Stimulated activated CD4-positive, alpha-beta T cell treated with anti-CD3 and anti-CD28 coated beads, Interleukin-1b, Interleukin-23, amount 100 ng/mL, for 4 hours (primary cell): Measurements from ENCODE around the gene FAM124A.

Experiments
- DNase-seq, 2 donors: peaks; one replicate each; pipeline ENCODE4 v3.0.0-alpha.2; 2020; ENCODE audit warnings: low read depth in 2 of 2

Gene FAM124A

DNA sequence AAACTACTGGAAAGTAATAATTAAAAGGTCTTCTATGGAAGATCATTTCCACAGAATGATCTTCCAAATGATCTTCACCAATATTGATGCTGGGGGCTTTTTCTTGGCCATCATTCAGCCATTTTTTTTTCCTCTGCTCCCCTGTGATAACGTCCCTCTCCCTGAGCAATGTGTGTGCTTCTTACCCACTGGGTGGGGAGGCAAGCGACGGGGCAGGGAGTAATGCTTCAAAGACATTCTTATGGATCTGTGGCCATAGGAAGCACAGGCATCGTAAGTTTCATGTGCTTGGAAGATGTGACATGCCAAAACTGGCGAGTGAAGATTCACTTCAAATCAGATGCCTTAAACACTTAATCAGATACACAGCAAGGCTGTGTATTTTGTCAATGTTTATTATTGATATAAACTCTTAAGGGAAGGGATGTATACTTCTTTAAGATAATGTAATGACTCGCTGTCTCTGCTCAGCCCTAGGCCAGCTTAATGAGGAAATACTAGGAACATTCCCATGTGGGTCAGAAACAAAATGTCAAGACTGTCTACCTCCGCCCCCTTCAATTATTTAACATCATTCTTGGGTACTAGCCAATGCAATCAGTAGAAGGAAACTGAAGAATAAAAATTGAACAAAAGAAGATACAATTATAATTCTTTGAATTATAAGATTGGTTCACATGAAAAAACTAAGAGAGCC is 83.2 kb downstream of the FAM124A start:
- no peak for DNase-seq

DNA sequence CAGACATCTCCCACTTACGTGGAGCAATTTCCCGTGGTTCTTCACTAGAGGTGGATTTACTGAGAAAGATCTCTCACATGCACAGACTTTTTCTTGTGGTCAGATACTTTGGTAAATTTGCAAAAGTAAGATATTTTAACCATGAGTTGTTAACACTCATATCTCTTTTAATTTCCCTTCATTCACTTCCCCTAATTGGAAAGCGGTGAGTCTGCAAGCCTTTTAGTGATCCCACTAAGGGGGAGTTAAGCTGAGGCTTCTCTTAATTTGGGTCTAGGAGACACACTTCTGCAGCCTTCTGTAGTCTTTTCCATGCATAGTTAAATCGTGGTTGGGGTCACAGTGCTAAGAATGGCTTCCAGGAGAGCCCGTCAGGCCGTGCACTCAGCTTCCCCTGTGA is 86.6 kb downstream of the FAM124A start:
- DNase-seq: no peak

DNA sequence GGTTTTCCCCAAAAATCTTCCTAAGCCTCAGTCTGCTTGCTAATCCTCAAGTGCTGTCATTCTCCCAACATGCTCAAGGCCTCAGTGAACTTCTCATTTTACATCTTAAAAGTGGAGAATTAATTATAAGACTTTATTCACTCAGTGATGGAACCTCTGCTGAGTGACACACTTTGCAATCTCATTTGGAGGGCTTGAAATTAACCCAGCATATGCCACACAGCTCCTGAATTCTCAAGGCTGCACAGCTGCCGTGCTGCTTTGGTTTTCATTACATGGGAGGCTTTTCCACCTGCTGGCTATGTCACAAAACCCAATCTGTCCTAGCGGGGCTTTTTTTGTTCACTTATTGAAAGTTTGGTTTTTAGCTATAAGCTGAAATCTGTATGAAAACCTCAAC is 89.0 kb downstream of the FAM124A start:
- DNase-seq: no peak

DNA sequence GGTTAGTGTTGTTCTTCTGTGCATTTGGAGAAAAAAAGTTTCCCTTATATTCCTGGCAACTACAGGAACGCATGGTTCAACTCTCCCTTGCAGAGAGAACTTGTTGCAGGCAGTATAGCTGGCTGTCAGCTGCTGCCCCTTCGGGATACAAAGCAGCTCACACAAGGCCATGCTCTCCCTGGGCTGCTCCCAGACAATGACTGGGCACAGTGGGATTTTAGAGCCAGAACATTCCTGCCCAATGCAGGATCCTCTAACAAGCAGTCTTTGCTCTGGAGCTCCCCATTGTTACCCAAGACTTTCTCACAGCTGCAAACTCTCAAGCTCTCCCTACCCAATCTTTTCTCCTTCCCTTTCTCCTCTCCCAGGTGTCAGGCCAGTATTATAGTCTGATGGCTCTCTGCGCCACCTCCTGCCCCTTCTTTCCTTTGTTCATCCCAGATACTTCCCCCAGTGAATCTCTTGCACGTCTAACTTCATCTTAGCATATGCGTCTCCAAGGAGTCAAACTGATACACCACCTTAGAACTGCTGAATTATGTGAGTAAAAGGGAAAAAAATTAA is 89.8 kb downstream of the FAM124A start:
- DNase-seq: no peak

- no peak for DNase-seq
These were observed 91.4 kb downstream of the FAM124A start for GRCh38 chr13:51313619-51314018.

DNA sequence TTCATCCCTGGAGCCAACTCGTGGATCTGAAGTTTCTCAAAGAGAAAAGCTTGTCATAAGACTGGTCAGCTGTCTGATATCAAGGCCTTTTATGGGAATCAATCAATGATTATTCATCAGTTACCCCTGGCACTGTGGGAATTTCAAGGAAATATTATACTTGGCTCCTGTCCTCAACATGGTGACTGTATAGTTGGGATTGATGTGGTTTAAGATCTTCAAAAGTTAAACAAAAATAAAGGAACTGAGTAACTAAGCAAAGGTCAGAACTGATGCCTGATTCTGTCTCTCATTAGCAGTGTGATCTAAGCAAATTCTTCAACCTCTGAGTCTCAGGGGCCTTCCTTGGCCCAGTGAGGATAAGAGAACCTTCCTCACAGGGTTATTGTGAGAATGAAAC is 95.1 kb downstream of the FAM124A start:
- DNase-seq: no peak

DNA sequence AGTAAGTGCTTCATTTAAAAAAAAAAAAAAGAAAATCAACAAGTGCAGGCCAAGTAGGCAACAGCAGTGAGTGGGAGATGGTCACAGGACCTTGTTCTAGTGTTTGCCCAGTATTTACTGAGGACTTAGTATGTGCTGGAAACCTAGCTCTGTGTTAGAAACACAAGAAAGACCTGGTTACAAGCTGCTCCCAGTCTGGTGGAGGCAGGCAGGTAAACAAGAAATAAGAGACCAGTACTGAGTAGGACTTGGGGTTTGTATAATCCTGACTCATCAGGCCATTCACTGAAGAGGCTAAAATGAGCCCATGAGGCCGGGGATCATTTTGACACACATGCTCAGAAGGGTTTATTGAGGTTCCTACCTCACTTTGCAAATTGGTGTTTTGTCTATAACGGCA is 95.8 kb downstream of the FAM124A start:
- no peak for DNase-seq

DNA sequence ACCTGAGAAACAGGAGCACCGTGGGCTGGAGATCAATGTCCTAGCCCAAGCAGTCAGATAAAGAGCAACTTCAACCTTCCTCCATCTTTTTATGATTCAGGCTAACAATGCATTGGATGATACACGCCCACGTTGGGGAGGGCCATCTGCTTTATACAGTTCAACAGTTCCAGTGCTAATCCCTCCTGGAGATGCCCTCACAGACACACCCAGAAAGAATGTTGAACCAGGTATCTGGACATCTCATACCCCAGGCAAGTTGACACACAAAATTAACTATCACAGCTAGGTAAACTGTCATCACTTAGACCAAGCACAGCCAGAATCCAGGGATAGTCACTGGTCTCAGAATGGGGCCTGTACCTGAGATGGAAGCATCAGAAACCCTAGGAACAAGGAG is 96.7 kb downstream of the FAM124A start:
- DNase-seq: no peak

DNA sequence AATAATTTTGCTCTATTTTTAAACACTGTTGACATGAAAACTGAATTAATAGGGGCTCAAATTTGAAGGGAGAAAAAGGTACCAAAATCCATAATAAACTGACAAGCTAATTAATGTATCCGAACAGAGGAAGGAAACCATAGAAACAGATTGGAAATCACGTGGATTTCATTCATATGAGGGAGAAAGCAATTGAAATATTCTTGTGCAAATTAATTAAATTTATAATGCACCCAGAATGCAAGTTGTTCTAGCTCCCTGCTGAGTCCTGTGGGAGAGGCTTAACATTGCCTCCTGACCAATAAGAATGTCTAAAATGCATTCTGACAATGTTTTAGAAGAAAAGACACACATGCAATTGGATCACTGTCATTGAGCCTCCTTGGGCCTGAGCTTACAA is 99.6 kb downstream of the FAM124A start:
- DNase-seq: no peak

GRCh38 chr13:51322826-51323225 is 100.6 kb downstream of the FAM124A start:
- DNase-seq: no peak

DNA sequence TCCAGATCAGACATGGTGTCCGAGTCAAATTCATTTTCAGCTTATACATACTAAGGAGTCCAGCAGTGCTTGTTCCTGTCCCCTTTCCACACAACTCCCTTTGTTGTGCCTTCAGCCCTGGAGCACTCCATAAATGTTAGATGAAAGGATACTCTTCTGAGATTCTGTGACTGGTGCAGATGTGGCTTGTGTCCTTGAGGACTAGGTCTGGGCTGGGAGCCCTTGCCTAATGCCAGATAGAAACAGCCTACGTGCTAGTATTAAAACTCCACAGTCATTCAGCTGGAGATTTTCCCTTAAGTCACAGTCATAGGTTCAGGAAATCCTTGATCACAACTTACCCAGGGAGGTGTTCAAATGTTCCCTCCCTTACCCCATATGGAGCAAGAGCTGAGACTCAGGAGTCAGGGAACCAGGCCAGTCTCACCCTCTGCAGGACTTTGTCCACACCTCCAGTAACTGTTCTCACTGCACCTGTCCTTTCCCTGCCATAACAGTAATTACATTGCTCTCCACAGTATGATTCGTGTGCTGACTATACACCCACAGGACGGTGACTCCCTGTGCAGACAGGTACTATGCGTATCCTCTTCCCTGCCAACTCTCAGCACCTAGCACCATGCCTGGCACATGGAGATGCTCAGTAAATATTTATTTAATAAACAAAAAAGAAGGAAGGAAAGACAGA is 101.8 kb downstream of the FAM124A start:
- no peak for DNase-seq

- DNase-seq: no peak
These were observed 102.7 kb downstream of the FAM124A start for GRCh38 chr13:51324714-51325420.

GRCh38 chr13:51325837-51326236 is 103.6 kb downstream of the FAM124A start:
- no peak for DNase-seq

DNA sequence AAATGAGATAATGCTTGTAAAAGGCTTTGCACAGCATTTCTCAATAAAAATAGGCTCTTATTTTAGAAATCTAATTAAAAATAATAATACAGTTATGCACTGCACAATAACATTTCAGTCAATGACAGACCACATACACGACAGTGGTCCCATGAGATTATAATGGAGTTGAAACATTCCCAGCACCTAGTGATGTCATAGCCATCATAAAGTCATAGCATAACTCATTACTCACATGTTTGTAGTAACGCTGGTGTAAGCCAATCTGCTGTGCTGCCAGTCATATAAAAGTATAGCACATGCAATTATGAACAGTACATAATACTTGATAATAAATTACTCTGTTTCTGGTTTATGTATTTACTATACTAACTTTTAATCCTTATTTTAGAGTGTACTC is 104.6 kb downstream of the FAM124A start:
- DNase-seq: no peak

GRCh38 chr13:51327961-51328360 is 105.8 kb downstream of the FAM124A start:
- no peak for DNase-seq

- no peak for DNase-seq
These were observed 106.3 kb downstream of the FAM124A start for GRCh38 chr13:51328488-51328887.

- DNase-seq: no peak
These were observed 107.4 kb downstream of the FAM124A start for GRCh38 chr13:51329606-51330005.

GRCh38 chr13:51330791-51331190 is 108.6 kb downstream of the FAM124A start:
- no peak for DNase-seq

DNA sequence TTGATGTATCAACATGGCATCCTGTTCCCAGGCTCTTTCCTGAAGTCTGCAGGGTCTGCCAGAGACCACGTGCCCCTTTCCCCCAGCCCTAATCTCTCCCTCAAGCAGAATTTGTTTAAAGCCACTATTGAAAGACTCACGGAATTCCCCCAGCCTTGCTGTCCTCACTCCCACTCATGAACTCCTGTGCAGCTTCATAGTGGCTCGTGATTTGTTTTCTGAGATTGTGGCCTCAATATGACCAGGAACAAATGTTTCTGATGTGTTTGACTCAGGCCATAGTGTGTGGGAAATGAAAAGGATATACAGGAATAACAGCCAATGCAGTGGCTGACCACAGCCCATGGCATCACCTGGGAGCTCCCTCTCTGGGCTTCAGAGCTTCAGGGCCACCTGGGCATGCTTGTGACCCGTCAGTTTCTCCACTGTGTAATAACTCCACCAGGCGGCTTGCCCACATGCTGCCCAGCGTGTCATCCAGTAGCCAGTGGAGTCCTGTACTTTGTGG is 109.2 kb downstream of the FAM124A start:
- no peak for DNase-seq

DNA sequence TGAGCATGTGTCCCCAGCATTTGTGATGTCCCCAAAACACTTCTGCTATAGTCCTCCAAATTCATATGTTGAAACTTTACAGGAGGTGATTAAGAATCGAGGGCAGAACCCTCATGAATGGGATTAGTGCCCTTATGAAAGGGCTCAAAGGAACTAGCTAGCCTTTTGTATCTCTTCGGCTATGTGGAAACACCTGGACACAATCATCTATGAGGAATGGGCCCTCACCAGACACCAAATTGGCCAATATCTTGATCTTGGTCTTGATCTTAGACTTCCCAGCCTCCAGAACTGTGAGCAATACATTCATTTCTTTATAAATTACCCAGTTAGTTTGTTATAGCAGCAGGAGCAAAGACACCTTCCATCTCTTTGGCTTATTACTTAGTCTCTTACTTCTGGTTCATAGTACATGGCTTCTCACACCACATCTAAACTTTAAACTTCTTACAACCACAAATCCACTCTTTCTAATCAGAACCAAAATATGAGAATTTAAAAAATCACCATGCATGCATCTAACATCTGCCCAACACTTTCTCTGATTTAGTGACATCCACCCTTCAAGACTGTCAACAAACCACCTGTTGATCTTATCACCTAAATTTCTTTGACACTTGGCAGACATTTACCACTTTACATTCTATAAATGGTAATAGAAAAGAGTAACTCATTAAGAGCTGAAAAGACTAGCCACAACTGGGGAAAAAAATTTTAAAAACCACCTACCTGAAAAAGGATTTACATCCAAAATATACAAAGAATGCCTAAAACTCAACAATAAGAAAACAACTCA is 110.6 kb downstream of the FAM124A start:
- no peak for DNase-seq

GRCh38 chr13:51333421-51333820 is 111.2 kb downstream of the FAM124A start:
- DNase-seq: no peak

GRCh38 chr13:51333826-51334225 is 111.6 kb downstream of the FAM124A start:
- DNase-seq: no peak
